ENCODE measurements around the gene KCNG4.
A peak's percentile ranks its signal among the peaks of the same experiment; 100 is the strongest.
"Not testable (repeated sequence)": the region's sequence is repeated elsewhere in the genome, so short reads cannot be mapped to it uniquely, and the experiment has no call there.

KCNG4 gene

DNA sequence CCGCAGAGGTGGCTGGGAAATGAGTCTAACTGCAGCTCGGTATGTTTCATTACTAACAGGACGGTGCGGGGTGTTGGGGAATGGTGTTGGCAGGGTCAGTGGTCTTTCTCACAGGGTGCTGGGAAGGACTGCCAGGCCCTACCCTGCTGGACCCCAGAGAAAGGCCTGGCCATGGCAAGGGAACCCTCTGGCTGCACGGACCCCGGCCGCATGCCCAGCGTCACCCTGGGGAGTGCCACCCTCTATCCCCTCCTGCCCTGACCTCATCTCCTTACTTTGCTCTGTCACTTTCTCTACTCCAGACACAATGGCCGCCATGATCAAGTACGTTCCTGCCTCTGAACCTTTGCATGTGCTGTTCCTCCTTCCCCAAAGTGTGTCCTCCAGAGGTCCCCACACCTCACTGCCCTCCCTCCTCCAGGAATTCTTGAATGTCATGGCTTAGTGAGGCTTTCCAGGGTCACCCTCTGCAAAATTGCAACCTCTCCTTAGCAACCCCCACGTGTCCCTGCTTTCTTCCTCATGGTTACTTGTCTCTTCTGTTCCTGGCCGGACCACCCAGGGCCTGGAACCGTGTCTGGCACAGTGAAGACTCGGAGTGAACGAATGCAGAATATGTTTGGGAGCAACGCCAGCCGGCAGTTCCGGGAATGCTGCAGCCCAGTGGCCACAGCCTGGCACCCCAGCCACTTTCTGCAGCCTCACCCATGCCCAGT is 33.7 kb downstream of the KCNG4 start:
- DNase-seq: no peak

DNA sequence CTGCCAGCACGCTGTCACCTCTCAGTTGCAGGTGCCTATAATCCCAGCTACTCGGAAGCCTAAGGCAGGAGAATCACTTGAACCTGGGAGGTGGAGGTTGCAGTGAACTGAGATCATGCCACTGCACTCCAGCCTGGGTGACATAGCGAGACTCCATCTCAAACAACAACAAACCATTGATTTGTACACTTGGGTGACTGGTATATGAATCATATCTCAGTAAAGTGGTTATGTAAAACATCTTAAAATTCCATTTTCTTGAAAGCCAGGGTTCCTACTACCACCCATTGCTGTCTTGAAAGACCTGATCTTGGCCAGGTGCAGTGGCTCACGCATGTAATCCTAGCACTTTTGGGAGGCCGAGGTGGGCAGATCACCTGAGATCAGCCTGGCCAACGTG is 34.7 kb downstream of the KCNG4 start:
- DNase-seq: not testable (repeated sequence)

DNA sequence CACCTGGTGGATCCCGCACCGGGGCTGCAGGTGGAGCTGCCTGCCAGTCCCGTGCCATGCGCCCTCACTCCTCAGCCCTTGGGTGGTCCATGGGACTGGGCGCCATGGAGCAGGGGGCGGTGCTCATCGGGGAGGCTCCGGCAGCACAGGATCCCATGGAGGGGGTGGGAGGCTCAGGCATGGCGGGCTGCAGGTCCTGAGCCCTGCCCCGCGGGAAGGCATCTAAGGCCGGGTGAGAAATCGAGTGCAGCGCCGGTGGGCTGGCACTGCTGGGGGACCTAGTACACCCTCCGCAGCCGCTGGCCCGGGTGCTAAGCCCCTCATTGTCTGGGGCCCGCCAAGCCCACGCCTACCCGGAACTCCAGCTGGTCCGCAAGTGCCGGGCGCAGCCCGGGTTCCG is 35.3 kb downstream of the KCNG4 start:
- not testable (repeated sequence) for DNase-seq

DNA sequence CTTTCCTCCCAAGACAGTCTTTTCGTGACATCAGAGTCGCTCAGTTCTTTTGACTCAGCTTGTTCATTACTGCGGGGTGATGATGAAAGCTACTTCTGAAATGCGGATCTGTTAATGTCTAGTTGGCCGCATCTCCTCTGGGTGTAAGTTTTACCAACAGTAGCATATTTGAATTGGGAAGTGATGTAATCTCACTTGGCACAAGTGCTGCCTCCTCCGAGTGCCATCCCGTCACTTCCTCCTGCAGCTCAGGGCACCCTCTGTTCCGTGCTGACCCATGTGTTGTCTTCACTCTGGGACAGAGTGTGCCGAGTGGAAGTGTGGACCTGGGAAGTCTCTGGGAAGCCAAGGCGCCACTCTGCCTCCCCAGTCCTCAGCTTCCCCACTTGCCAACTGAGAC is 40.0 kb downstream of the KCNG4 start:
- DNase-seq: no peak

DNA sequence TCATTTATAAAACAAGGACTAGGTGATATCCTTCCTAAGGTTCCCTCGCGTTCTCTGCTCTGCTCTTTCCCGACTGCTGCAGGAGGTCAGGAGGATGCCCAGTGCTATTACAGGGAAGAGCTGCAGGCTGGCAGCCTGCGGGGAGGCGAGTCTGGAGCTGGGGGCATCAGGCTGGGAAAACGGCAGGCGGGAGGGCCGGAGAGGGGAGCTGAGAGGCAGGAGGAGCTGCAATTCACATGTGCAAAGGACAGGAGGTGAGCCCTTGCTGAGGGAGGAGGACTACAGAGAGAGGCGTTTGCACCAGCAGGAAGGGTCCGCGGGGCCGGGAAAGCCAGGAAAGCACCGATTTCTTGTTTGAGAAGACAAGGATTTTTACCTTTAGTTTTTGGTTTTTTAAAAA is 40.7 kb downstream of the KCNG4 start:
- no peak for DNase-seq

DNA sequence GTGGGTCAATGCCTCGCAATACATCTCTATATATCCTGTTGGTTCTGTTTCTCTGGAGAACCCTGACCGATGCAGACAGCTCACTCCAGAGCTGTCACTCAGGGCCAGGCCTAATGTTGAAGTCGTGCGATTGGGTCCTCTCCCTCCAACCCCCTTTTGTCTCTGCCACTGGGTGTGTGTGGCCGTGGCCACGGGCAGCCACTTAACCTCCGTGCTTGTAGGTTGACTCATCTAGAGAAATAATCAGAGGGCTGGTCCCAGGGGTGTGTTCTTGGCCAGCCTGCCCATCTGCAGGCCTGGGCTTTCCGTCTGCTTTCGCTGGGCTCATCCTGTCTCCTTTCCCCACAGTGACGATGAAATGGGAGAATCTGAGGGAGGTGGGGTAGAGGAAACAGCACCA is 41.4 kb downstream of the KCNG4 start:
- DNase-seq: no peak

DNA sequence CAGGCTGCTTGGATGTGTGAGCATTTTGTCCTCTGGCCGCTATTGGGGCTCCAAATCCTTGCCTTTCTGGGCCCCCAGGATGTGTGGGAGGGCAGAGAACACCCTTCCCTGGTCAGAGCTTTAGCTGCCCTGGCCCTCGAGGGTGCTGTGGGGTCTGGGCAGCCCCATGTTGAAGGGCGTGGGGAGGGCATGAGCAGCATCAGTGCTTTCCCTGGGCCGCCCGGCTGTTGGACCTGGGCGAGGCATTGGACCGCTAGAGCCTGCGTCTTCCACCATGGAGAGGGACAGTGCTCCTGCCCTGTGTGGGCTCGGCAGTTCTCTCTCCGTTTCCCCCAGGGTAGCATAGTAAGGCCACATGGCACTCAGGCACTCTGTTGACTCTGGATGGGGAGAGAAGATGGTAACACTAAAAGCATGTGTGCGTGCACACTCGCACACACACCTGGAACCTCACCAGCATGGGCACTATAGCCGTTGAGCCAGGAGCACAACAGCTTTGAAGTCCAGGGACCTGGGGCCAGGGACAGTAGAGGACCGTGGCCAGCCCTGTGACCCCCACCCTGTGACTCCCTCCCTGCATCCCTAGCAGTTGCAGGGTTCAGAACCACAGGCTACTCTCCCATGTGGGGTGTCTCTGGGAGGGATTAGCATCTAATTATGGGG is 42.2 kb downstream of the KCNG4 start:
- DNase-seq: no peak

DNA sequence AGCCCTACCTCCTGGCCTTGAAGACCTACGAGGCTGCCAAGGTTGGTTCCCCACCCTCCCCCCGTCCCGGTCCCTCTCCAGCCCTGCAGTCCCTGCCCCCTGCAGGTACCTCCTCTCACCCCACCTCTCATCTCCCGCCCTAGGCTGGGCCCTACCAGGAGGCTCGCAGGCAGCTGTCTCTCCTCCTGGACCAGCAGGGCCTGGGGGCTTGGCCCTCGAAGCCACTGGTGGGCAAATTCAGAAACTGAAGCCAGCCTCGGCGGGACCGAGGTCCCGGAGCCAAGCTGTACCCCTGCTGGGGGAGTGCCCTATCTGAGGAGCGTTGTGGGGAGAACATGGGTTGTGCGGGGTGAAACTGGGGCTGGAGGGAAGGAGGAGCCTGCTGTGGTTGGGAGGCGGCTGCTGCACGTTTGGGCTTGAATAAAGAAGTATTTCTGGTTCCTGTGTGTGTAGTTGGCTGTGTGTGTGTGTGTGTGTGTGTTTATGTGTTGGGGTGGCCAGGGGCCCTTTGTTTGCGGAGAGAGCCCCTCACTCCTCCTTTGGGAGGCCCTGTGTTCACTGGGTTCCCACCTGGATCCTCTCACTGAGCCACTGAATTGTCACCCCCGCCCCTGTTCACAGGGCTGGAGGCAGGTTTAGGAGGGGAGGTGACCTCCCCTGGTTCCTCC is 43.0 kb downstream of the KCNG4 start:
- DNase-seq: no peak

DNA sequence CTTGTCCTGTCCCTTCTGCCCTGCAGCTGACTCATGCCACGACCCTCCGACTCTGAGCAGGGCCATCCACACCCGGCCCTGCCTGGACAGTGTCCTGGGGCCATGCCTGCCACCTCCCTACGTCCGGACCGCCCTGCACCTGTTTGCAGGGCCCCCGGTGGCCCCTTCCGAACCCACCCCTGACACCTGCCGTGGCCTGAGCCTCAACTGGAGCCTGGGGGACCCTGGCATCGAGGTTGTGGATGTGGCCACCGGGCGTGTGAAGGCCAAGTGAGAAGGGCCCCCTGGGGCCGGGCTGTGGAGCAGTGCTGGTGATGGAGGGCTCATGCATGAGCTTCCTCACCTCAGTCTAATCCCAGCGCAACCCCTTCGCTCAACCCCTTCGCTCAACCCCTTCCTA is 43.7 kb downstream of the KCNG4 start:
- no peak for DNase-seq

DNA sequence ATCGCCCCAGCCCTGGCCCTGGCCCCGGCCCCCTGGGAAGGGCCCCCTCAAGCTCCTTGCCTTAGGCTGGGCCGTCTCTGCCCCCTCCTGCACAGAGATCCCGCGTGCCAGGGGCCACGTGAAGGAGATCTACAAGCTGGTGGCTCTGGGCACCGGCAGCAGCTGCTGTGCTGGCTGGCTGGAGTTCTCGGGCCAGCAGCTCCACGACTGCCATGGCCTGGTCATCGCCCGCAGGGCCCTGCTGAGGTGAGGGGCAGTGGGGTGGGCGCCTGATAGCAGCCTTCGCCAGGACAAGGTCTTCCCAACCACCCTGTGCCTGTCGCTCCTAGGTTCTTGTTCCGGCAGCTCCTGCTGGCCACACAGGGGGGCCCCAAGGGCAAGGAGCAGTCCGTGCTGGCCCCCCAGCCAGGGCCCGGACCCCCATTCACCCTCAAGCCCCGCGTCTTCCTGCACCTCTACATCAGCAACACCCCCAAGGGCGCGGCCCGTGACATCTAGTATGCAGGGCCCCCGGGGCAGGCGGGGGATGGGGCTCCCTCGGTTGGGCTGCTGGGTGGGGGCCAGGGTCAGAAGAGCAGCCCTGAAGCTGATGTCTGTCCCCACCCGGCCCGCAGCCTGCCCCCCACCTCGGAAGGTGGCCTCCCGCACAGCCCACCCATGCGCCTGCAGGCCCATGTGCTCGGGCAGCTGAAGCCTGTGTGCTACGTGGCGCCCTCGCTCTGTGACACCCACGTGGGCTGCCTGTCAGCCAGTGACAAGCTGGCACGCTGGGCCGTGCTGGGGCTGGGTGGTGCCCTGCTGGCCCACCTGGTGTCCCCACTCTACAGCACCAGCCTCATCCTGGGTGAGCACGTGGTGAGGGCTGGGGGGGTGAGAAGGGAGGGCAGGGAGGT is 44.4 kb downstream of the KCNG4 start:
- DNase-seq: no peak

DNA sequence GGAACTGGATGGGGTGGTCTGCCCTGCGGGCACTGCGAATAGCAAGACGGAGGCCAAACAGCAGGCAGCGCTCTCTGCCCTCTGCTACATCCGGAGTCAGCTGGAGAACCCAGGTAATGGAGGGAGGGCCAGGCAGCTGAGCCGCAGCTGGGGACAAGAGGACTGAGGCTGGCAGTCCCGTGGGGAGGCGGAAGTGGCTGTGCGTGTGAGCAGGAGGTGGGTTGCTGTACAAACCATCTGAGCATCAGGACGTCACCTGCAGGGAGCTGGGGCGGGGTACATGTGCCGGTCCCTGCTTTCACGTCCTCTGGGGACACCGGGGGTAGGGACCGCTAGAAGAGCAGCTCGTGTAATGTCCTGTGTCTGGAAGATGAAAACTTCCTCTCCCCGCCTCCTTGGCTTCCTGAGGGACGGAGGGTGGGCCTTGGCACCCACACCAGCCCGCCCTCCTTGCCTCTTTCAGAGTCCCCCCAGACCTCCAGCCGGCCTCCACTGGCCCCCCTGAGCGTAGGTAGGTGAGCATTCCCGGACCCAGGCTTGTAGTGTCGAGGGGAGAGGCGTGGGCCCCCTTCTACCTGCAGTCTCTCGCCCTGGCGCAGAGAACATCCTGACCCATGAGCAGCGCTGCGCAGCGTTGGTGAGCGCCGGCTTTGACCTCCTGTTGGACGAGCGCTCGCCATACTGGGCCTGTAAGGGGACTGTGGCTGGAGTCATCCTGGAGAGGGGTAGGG is 45.2 kb downstream of the KCNG4 start:
- peak; percentile 12 for DNase-seq

DNA sequence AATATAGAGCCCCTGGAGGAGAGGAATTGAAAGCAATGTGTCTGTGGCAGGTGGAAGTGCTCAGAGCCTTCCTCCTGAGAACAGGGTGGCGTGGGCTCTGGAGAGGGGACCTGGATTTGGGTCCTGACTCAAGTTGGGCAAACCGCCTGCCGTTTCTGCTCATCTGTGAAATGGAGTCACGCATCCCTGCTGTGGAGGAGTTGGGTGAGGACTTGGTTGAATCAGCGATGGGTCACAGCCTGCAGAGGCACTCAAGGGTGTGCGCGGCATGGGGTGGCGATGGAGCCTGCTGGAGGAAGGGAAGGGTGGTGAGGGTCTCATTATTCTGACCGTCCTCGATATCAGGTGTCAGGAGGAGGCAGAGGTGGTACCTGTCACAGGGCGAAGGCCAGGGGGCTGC is 45.8 kb downstream of the KCNG4 start:
- DNase-seq: no peak

DNA sequence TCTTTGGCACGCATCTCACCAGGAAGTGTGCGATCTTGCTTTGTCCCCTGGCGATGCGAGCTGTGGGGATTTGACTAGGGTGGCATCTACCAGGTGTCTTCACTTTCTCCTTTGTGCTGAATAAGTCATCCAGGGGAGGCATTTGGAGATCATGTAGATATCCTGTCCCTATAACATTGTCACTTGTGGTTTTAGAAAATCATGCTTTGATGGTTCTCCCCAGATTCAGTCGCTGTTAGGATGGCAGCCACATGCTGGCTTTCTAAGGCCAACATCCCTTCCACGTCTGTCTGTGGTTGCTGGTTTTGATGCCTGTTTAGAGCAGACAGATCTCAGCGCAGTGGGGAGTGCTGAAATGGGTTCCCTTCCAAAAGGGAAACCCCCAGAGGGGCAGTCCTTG is 46.3 kb downstream of the KCNG4 start:
- DNase-seq: peak; percentile 13

DNA sequence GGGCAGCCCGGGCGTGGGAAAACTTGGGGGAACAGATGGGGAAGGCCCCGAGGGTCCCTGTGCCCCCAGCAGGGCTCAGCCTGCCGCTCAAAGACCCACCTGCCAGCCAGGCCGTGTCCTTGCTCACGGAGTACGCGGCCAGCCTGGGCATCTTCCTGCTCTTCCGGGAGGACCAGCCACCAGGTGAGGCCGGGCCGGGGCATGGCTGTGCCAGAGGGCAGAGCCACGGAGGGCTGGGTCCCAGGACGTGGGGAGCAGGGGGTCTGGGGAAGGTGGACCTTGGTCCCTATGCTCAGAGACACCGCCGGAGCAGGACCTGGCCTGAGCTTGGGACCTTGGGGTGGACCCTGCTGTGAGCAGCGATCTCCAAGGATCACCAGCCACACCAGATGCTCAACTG is 48.3 kb downstream of the KCNG4 start:
- no peak for DNase-seq

DNA sequence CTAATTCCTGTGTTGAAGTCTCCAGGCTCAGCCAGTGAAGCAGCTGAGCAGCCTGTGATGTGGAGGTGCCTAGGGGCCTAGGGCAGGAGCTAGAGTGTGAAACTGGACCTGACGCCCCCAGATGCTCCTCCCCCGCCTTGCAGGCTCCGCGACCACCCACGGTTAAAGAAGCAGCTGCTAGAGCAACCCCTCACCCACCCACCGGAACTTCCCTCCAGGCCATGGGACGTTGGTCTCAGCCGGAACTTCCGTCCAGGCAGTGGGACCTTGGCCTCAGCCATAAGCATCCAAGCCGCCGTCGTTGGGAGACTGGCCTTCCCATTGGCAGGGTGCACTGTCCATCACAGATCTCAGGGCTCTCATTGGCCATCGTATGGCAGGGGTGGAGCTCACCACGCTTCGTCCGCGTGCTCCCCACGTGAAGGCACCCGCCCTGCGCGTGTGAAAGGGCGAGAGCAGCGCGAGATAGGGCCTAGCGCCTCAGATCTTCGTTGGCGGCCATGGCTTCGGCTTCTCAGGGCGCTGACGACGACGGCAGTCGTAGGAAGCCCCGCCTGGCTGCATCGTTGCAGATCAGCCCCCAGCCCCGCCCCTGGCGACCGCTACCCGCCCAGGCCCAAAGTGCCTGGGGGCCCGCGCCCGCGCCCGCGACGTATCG is 49.0 kb downstream of the KCNG4 start, which contains the start of gene ADAD2:
ADAD2 (plus strand) TSS at position 427 of the 658 bp plus-strand sequence; CDS start at position 501, 74 bp downstream.
- DNase-seq: no peak

DNA sequence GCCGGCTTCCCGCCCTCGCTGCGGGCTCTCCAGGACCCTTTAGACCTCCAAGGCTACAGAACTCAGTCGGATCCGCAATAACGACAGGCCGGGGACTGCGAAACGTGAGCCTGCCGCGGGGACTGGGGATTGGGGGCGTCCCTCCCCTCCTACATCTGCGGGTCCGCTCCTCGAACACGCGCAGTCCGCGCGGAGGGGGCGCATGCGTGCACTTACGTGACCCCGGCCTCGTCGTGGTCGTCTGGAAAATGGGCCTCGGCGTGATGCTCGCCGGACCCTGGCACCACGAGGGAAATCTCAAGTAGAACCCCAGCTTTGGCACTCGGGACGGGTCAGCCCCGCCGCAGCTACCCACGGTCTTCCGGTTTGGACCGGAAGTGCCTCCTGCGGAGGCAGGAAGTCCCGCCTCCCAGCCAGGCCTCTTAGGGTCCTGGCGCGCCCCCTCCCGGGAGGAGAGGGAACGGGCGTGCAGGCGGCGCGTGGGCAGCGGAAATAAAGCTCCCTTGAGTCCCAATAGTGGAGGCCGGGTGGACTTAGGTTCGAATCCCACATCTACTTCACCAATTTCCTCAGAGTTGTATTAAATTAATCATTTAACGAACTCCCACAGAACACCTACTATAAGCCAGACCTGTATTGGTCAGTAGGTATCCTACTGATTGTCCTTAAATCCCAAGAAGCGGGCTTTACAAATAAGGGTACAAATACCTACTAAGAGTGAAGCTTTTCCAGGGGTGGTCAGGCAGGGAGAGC is 53.0 kb downstream of the KCNG4 start, which contains the start of gene TAF1C:
TAF1C (minus strand) TSS at position 373 of the 753 bp plus-strand sequence. CDS start 2,069 bp downstream, outside the sequence.
- DNase-seq: peak; percentile 95

DNA sequence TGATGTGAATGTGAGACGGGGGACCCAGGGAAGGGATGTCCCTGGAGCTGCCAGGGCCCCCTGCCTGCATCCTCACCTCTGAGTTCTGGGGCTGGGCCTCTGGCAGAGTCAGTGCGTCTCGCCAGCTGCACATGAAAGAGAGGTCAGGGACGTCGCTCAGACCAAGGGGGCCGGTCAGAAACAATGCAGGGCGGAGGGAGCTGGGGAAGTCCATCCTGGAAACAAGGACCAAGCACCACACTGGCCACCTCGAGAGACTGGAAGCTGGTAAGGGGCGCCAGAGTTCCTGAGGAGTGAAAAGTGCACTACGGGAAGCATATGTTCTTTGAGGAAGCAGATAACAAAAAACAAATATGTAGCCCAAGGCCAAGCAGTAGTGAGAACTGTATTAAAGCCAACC is 55.0 kb downstream of the KCNG4 start:
- no peak for DNase-seq

DNA sequence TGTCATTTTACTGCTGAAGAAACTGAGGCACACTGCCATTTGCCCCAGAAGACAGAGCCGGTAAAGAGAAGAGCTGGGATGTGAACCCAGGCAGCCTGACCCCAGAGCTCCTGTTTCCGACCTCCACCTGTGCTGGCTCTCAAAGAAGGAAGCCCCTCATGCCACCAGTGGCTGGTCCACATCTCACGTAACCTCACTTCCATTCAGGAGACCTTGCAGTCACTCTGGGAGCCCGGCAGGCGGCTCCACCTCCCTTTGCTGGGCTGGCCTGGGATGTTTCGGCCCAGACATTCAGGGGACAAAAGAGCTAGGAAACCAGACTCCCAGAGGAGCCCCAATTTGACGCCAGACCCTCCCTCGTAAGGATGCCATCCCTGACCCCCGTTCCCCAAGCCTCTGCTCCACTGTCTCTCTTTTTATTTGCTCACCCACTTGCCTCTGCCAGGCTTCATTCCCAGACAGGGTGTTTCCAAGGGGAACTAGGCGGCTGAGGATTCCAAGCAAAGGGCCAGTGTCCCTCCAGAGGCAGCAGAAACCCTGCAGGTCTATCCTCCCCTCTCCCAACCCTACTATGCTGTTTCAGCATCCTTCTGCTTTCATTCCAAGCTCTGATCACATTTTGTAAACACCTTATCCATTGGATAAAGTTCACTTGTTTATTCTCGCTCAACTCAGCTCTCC is 55.8 kb downstream of the KCNG4 start:
- DNase-seq: no peak

DNA sequence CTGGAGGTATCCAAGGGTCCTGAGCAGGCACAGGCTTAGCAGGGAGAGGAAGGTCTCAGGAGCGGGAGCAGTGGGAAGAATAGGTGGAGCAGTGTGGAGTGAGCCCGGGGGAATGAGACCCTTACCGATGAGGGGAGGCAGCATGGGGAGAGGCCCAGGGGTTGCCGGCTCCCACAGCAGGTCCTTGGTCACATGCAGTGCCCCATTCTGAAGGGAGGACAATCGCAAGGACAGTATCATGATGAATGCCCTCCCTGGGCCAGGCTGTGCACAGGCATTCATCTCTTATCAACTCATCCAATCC is 56.3 kb downstream of the KCNG4 start:
- no peak for DNase-seq

All from activated CD4-positive, alpha-beta T cell treated with anti-CD3 and anti-CD28 coated beads, Interleukin-2, Interleukin-6, amounts not matched to agents 100 ng/mL and 50 ng/mL, durations not matched to agents 16 hours and 8 hours (primary cell).